ENCODE measurements around the gene DNAI7. TPM values are rescaled to one million over a fixed set of nuclear protein-coding genes. Genes with fewer than 3 reads are reported as not detected.

DNAI7 gene
- total RNA-seq, 1 donor from 2014 or later: 1.8 TPM

- Mint-ChIP-seq H3K36me3 (peaks cover 28% of the 10 kb centered on the region), H3K9me3 (no peaks in the 10 kb centered on the region), H3K27me3 (no peaks in the 10 kb centered on the region), H3K4me1 (ENCODE audit: unreplicated experiment) (no peaks in the 10 kb centered on the region), H3K4me3 (no peak overlapping the region), H3K27ac (no peak overlapping the region)
- no peak for TF ChIP-seq CTCF (conservative IDR thresholded peaks at IDR 0.05)
- no peak for DNase-seq (ENCODE audit: extremely low spot score, unreplicated experiment)
Measured at GRCh38 chr12:25084816-25085215, 110.1 kb downstream of the DNAI7 start.

- Mint-ChIP-seq H3K9me3 (no peaks in the 10 kb centered on the region), H3K4me1 (ENCODE audit: unreplicated experiment) (no peaks in the 10 kb centered on the region), H3K27ac (no peak overlapping the region), H3K4me3 (no peak overlapping the region), H3K27me3 (no peaks in the 10 kb centered on the region), H3K36me3 (peaks cover 32% of the 10 kb centered on the region)
- no peak for DNase-seq (ENCODE audit: extremely low spot score, unreplicated experiment)
- no peak for TF ChIP-seq CTCF (conservative IDR thresholded peaks at IDR 0.05)
Measured at GRCh38 chr12:25083211-25083610, 111.7 kb downstream of the DNAI7 start.

GRCh38 chr12:25082628-25083027 is 112.3 kb downstream of the DNAI7 start:
- DNase-seq (ENCODE audit: extremely low spot score, unreplicated experiment): no peak
- Mint-ChIP-seq H3K27ac (no peak overlapping the region), H3K4me1 (ENCODE audit: unreplicated experiment) (no peaks in the 10 kb centered on the region), H3K4me3 (no peak overlapping the region), H3K36me3 (peaks cover 32% of the 10 kb centered on the region), H3K27me3 (no peaks in the 10 kb centered on the region), H3K9me3 (no peaks in the 10 kb centered on the region)
- no peak for TF ChIP-seq CTCF (conservative IDR thresholded peaks at IDR 0.05)

- peaks cover 17% of the 10 kb centered on the region for H3K36me3 Mint-ChIP-seq
- no peaks in the 10 kb centered on the region for H3K9me3 Mint-ChIP-seq
- H3K4me3 Mint-ChIP-seq: peak overlapping the region; percentile 35
- no peak for DNase-seq (ENCODE audit: extremely low spot score, unreplicated experiment)
- no peak overlapping the region for H3K27ac Mint-ChIP-seq
- no peaks in the 10 kb centered on the region for H3K27me3 Mint-ChIP-seq
- no peak for TF ChIP-seq CTCF (conservative IDR thresholded peaks at IDR 0.05)
- H3K4me1 Mint-ChIP-seq (ENCODE audit: unreplicated experiment): no peaks in the 10 kb centered on the region
Measured at GRCh38 chr12:25079393-25079792, 115.6 kb downstream of the DNAI7 start.

- Mint-ChIP-seq H3K9me3 (no peaks in the 10 kb centered on the region), H3K36me3 (peaks cover 7% of the 10 kb centered on the region), H3K27me3 (no peaks in the 10 kb centered on the region), H3K4me3 (peak overlapping the region; percentile 92), H3K4me1 (ENCODE audit: unreplicated experiment) (no peaks in the 10 kb centered on the region), H3K27ac (peak overlapping the region; percentile 79)
- no peak for TF ChIP-seq CTCF (conservative IDR thresholded peaks at IDR 0.05)
- DNase-seq (ENCODE audit: extremely low spot score, unreplicated experiment): no peak
Measured at GRCh38 chr12:25074954-25075353, 120.0 kb downstream of the DNAI7 start.

- peak overlapping the region; percentile 79 for H3K27ac Mint-ChIP-seq
- H3K27me3 Mint-ChIP-seq: no peaks in the 10 kb centered on the region
- no peak for DNase-seq (ENCODE audit: extremely low spot score, unreplicated experiment)
- H3K4me3 Mint-ChIP-seq: peak overlapping the region; percentile 92
- no peaks in the 10 kb centered on the region for H3K9me3 Mint-ChIP-seq
- TF ChIP-seq CTCF (conservative IDR thresholded peaks at IDR 0.05): no peak
- H3K4me1 Mint-ChIP-seq (ENCODE audit: unreplicated experiment): no peaks in the 10 kb centered on the region
- H3K36me3 Mint-ChIP-seq: peaks cover 4% of the 10 kb centered on the region
Measured at GRCh38 chr12:25074113-25074512, 120.8 kb downstream of the DNAI7 start.

All from type B pancreatic cell (in vitro differentiated cells).